ENCODE data around the gene L1TD1. TPM values are rescaled to one million over a fixed set of nuclear protein-coding genes. Genes with fewer than 3 reads are reported as not detected.

Gene L1TD1
- total RNA-seq, 4 donors from 2014 or later = 0.04 TPM; not detected in 3

DNA sequence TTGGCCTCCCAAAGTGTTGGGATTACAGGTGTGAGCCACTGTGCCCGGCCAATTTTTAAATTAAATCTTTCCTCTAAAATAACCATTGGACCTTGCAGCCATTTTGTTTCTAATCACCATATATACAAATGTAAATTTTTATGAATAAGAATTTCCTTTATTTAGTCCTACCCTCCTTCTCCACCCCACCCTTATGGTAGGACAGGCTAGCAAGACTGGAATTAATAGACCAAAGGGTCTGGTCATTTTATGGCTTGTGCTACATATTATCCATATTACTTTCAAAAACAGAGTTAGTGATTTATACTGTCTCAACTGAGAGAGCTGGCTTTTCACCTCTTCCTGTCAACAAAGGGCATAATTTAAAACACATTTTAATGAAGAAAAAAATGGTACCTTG is 26.5 kb downstream of the L1TD1 start:
- no peak for TF ChIP-seq POLR2A (IDR thresholded peaks at IDR 0.05)
- TF ChIP-seq, protein P1, sequence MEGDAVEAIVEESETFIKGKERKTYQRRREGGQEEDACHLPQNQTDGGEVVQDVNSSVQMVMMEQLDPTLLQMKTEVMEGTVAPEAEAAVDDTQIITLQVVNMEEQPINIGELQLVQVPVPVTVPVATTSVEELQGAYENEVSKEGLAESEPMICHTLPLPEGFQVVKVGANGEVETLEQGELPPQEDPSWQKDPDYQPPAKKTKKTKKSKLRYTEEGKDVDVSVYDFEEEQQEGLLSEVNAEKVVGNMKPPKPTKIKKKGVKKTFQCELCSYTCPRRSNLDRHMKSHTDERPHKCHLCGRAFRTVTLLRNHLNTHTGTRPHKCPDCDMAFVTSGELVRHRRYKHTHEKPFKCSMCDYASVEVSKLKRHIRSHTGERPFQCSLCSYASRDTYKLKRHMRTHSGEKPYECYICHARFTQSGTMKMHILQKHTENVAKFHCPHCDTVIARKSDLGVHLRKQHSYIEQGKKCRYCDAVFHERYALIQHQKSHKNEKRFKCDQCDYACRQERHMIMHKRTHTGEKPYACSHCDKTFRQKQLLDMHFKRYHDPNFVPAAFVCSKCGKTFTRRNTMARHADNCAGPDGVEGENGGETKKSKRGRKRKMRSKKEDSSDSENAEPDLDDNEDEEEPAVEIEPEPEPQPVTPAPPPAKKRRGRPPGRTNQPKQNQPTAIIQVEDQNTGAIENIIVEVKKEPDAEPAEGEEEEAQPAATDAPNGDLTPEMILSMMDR (IDR thresholded peaks at IDR 0.05) = no peak
- intact Hi-C loops (cut with DNase I; ENCODE audit: low total_unique reads) = no loop called here
- DNase-seq (ENCODE audit: low spot score in 2 of 2) = no peak
- WGBS, 2 donors = 91 to 98% methylated on average over 1 of the region's 1 CpG
- no peak overlapping the region for H3K4me3 ChIP-seq (ENCODE audit: low read depth, poor library complexity, severe bottlenecking)

DNA sequence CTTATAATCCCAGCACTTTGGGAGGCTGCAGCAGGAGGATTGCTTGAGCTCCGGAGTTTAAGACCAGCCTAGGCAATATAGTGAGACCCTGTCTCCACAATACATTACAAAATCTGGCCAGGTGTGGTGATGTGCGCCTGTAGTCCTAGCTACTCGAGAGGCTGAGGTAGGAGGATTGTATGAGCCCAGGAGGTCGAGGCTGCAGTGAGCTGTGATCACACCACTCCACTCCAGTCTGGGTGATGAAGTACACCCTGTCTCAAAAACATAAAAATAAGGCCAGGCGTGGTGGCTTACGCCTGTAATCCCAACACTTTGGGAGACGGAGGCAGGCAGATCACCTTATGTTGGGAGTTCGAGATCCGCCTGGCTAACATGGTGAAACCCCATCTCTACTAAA is 27.7 kb downstream of the L1TD1 start:
- DNase-seq (ENCODE audit: low spot score in 2 of 2) = no peak
- no peak for TF ChIP-seq POLR2A (IDR thresholded peaks at IDR 0.05)
- TF ChIP-seq, protein P1 (IDR thresholded peaks at IDR 0.05) = no peak
- intact Hi-C loops (cut with DNase I; ENCODE audit: low total_unique reads) = no loop called here
- no peak overlapping the region for H3K4me3 ChIP-seq (ENCODE audit: low read depth, poor library complexity, severe bottlenecking)
- WGBS, 2 donors = 87 to 98% methylated on average over 9 of the region's 9 CpGs

DNA sequence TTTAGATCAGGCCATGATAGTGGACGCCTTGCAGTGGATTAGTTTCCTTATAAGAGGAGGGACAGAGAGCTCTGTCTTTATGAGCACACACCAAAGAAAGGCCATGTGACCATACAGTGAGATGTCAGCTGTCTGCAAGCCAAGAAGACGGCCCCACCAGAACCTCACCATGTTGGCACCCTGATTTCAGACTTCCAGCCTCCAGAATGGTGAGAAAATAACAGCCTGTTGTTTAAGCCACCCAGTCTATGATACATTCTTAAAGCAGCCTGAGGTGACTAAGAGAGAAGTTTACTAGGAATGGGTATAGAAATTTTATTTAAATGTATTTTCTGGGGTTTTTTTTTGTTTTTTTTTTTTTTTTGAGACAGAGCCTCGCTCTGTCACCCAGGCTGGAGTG is 29.5 kb downstream of the L1TD1 start:
- WGBS, 2 donors = 58% methylated on average over 3 of the region's 3 CpGs
- TF ChIP-seq, protein P1 (IDR thresholded peaks at IDR 0.05) = no peak
- no peak for TF ChIP-seq POLR2A (IDR thresholded peaks at IDR 0.05)
- no peak overlapping the region for H3K4me3 ChIP-seq (ENCODE audit: low read depth, poor library complexity, severe bottlenecking)
- intact Hi-C loops (cut with DNase I; ENCODE audit: low total_unique reads) = no loop called here
- DNase-seq (ENCODE audit: low spot score in 2 of 2) = no peak

DNA sequence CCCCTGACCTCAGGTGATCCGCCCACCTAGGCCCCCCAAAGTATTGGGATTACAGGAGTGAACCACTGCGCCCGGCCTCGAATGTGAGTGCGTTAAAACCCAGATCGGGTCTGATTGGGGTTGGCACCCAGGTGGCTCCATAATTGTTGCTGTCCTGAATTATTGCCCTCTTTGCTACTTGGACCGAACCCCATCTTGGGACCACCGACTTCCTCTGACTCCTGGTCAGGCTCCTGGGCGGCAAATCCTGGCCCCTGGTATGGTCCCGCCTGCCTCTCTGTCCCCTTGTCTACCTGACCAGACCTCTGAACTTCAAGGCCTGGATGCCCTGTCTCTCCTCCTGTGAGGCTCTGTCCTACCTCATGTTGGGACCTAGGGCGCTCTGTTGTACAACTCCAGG is 32.8 kb downstream of the L1TD1 start:
- no peak for DNase-seq (ENCODE audit: low spot score in 2 of 2)
- intact Hi-C loops (cut with DNase I; ENCODE audit: low total_unique reads) = no loop called here
- H3K4me3 ChIP-seq (ENCODE audit: low read depth, poor library complexity, severe bottlenecking) = no peak overlapping the region
- WGBS, 2 donors = 82 to 88% methylated on average over 11 of the region's 11 CpGs
- TF ChIP-seq, protein P1 (IDR thresholded peaks at IDR 0.05) = no peak
- no peak for TF ChIP-seq POLR2A (IDR thresholded peaks at IDR 0.05)

DNA sequence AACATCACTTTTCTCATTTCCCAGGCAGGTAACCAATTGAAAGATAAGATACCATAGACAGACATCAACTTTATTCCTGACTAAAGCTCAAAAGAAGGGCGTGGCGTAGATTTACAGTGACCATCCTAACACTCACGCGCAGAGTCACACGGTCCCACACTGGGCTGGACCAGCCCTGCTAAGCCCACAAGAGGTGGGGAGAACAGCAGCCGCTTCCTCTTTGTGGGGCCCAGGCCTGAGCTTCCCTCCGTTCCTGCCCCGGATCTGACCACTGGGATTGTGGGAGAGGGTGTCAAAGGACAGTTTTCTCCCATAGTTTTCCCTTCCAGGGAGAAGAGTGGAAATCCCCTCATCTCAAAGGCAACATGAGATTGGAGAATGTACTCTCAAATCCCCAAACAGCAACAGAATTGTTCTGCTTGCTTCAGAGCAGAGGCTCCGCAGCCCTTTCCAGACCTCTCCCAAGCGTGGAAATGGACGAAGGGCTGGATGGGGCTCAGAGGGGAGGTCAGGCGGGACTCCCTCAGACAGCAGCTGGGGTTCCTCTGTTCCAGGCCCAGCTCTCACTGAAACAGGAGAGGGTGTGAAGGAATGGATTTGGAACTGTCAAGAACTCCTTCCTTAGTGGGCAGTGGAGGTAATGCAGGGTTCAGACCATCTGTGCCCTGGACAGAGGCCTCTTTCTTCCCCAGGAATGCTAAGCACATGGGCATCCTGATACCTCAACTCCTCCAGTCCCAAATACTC is 33.7 kb downstream of the L1TD1 start:
- H3K4me3 ChIP-seq (ENCODE audit: low read depth, poor library complexity, severe bottlenecking) = no peak overlapping the region
- TF ChIP-seq POLR2A (IDR thresholded peaks at IDR 0.05) = no peak
- TF ChIP-seq, protein P1 (IDR thresholded peaks at IDR 0.05) = no peak
- intact Hi-C loops (cut with DNase I; ENCODE audit: low total_unique reads) = no loop called here
- no peak for DNase-seq (ENCODE audit: low spot score in 2 of 2)
- 87 to 90% methylated on average over 12 of the region's 12 CpGs for WGBS, 2 donors

DNA sequence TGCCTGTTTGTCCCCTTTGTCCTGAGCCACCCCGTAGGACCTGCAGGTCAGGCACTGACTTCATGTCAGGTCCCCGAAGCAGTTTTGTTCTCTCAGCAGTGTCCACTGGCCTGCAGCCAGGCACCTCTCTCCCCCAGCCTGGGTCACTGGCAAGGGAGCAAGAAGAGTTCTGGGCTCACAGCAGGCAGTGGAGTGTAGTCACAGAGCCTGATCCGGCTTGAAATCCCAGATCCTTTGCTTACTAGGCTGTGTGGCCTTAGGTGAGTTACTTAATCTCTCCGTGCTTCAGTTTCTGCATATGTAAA is 34.2 kb downstream of the L1TD1 start:
- 85 to 88% methylated on average over 4 of the region's 4 CpGs for WGBS, 2 donors
- TF ChIP-seq, protein P1 (IDR thresholded peaks at IDR 0.05) = no peak
- TF ChIP-seq POLR2A (IDR thresholded peaks at IDR 0.05) = no peak
- DNase-seq (ENCODE audit: low spot score in 2 of 2) = no peak
- intact Hi-C loops (cut with DNase I; ENCODE audit: low total_unique reads) = no loop called here
- no peak overlapping the region for H3K4me3 ChIP-seq (ENCODE audit: low read depth, poor library complexity, severe bottlenecking)

Data from lower leg skin (tissue), 4 donors.